K562 (cell line): ENCODE results near the gene NFIC. TPM values are rescaled to one million over a fixed set of nuclear protein-coding genes. Genes with fewer than 3 reads are reported as not detected.
A peak's percentile ranks its signal among the peaks of the same experiment; 100 is the strongest.

ENCODE experiments used
- BRD4 ChIP-seq: fragments of 200-600 bp; sonication (generic); IDR thresholded peaks from 2 replicates; pipeline ENCODE4 v1.6.1; 2017; ENCODE audit warnings: inconsistent platforms
- BRD9 ChIP-seq: fragments of 450-650 bp; IDR thresholded peaks from 2 replicates; pipeline ENCODE4 v1.6.1; 2018; ENCODE audit warnings: low read depth; ENCODE audit not compliant: partially characterized antibody
- CHD2 ChIP-seq: IDR thresholded peaks from 2 replicates; pipeline ENCODE4 v1.6.1; 2011; ENCODE audit warnings: low read depth, low read length
- LEF1 ChIP-seq: fragments of 450-650 bp; IDR thresholded peaks from 2 replicates; pipeline ENCODE4 v1.6.1; 2016; ENCODE audit warnings: mild to moderate bottlenecking
- MTA1 ChIP-seq: fragments of 450-650 bp; IDR thresholded peaks from 2 replicates; pipeline ENCODE4 v1.6.1; 2017; ENCODE audit warnings: borderline replicate concordance
- NFXL1 ChIP-seq: fragments of 450-650 bp; formaldehyde crosslinking; IDR thresholded peaks from 2 replicates; pipeline ENCODE4 v1.4.0; 2021; ENCODE audit warnings: mild to moderate bottlenecking
- NR3C1 ChIP-seq: sonication (generic); formaldehyde crosslinking; IDR thresholded peaks from 2 replicates; pipeline ENCODE4 v1.8.1; 2022; ENCODE audit warnings: missing genetic modification reagents
- PRPF4 ChIP-seq: fragments of 200-400 bp; formaldehyde crosslinking; IDR thresholded peaks from one replicate; pipeline ENCODE4 v1.6.1; 2017; ENCODE audit warnings: low read length, low read depth, mild to moderate bottlenecking; ENCODE audit not compliant: insufficient read depth, poor library complexity, severe bottlenecking
- RBM22 ChIP-seq: fragments of 200-400 bp; formaldehyde crosslinking; IDR thresholded peaks from 2 replicates; pipeline ENCODE4 v1.6.1; 2018; ENCODE audit warnings: low read length, low read depth; ENCODE audit not compliant: poor library complexity, severe bottlenecking
- SRSF1 ChIP-seq: fragments of 200-400 bp; formaldehyde crosslinking; IDR thresholded peaks from 2 replicates; pipeline ENCODE4 v1.6.1; 2017; ENCODE audit warnings: mild to moderate bottlenecking, low read depth, low read length, moderate library complexity
- TCF7 ChIP-seq: sonication (generic); IDR thresholded peaks from 2 replicates; pipeline ENCODE4 v1.6.1; 2016; ENCODE audit warnings: antibody characterized with exemption, borderline replicate concordance
- WHSC1 ChIP-seq: IDR thresholded peaks from one replicate; pipeline ENCODE4 v1.6.1; 2012; ENCODE audit warnings: low read length, control low read depth, inconsistent platforms
- XRCC5 ChIP-seq: fragments of 200-400 bp; formaldehyde crosslinking; IDR thresholded peaks from 2 replicates; pipeline ENCODE4 v1.6.1; 2017; ENCODE audit warnings: low read depth, mild to moderate bottlenecking, low read length
- ZNF354B ChIP-seq: fragments of 250-450 bp; sonication (Bioruptor Pico); IDR thresholded peaks from 2 replicates; pipeline ENCODE4 v1.4.0; 2020
- ZNF764 ChIP-seq: fragments of 250-450 bp; sonication (Bioruptor Pico); IDR thresholded peaks from 2 replicates; pipeline ENCODE4 v1.4.0; 2020; ENCODE audit warnings: low read depth, mild to moderate bottlenecking, moderate library complexity
- ZNF77 ChIP-seq: fragments of 250-450 bp; sonication (Bioruptor Pico); IDR thresholded peaks from 2 replicates; pipeline ENCODE4 v1.5.0; 2020
- ZSCAN29 ChIP-seq: fragments of 450-650 bp; IDR thresholded peaks from 2 replicates; pipeline ENCODE4 v1.6.1; 2017
- polyA plus RNA-seq, 8 experiments: library from polyadenylated mRNA; depleted of rRNA in 4 of 8; stranded (reverse) in 5 of 8; unstranded in 3 of 8; fragments of >200 nt; fragmentation: Nextera tagmentation in 2 of 8; fragmentation: Illumina TruSeq in 1 of 8; extraction: Ambion mirVana in 2 of 8; extraction: Trizol in 1 of 8; gene quantifications; 2 replicates each; pipeline versions ENCODE4 v1.2.1 to v1.2.3, GENCODE V29; 2011 to 2014; ENCODE audit warnings: inconsistent platforms in 1 of 8, missing spikeins in 1 of 8
- total RNA-seq, 7 experiments: library from RNA; depleted of rRNA in 6 of 7; stranded (reverse); fragments of >200 nt in 6 of 7; fragmentation: Illumina TruSeq in 2 of 7; extraction: Trizol in 2 of 7; gene quantifications; 2 replicates each; pipeline versions ENCODE4 v1.2.1 to v1.2.3, GENCODE V29; 2011 to 2021; ENCODE audit warnings: low replicate concordance in 1 of 7
- TF ChIP-seq, protein P1 (sequence below), 2 experiments: fragments of 450-650 bp in 1 of 2; sonication (generic) in 1 of 2; formaldehyde crosslinking; conservative IDR thresholded peaks; 2 replicates each; pipeline versions ENCODE4 v1.4.0 to v1.8.1; 2020 to 2022; ENCODE audit warnings: mild to moderate bottlenecking in 1 of 2, missing genetic modification reagents in 1 of 2
- TF ChIP-seq, protein P2 (sequence below): fragments of 150-350 bp; conservative IDR thresholded peaks from 2 replicates; pipeline ENCODE4 v1.6.1; 2014; ENCODE audit warnings: low read length
- TF ChIP-seq, protein P3 (sequence below): fragments of 250-450 bp; sonication (Bioruptor Pico); IDR thresholded peaks from 2 replicates; pipeline ENCODE4 v1.5.1; 2021; ENCODE audit warnings: mild to moderate bottlenecking
- TF ChIP-seq, protein P4 (sequence below): fragments of 250-450 bp; sonication (Bioruptor Pico); IDR thresholded peaks from 2 replicates; pipeline ENCODE4 v1.5.0; 2021
- TF ChIP-seq, protein P5 (sequence below): fragments of 250-450 bp; sonication (Bioruptor Pico); IDR thresholded peaks from 2 replicates; pipeline ENCODE4 v1.8.0; 2022; ENCODE audit warnings: inconsistent platforms, mild to moderate bottlenecking, moderate library complexity, borderline replicate concordance
- TF ChIP-seq, protein P6 (sequence below): fragments of 450-650 bp; formaldehyde crosslinking; IDR thresholded peaks from 2 replicates; pipeline ENCODE4 v1.4.0; 2020; ENCODE audit warnings: mild to moderate bottlenecking, moderate library complexity

The NFIC gene
- total and polyA plus RNA-seq, 9 of the 15 experiments (the other 6 are each of a cell fraction or from before 2014, with no cell fraction given): 0.71 to 62.1 (median 6.9) TPM

DNA sequence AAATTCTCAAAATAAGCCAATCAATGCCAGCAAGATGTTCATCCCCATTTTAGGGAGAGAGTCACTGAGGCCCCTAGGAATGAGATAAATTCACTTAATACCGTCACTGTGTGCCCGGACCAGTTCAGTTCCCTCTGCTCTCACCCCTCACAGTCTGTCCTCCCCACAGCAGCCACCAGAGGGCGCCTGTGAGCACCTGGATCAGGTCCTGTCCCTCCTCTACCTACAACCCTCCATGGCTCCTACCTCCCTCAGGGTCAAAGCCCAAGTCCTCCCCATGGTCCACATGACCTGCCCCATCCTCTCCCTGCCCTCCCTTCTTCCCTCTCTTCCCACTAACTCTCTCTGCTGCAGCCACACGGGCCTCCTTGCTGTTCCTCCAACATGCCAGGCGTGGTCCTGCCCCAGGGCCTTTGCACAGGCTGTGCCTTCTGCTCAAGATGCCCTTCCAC lies 42.0 kb upstream of the NFIC start (continued):
- TF ChIP-seq NR3C1 (CRISPR knock-in tag) (no peak), PRPF4 (no peak), CHD2 (no peak), BRD9 (no peak), ZNF354B (CRISPR knock-in tag) (no peak), ZNF77 (CRISPR knock-in tag) (no peak), WHSC1 (no peak), SRSF1 (no peak), LEF1 (no peak), RBM22 (no peak), NFXL1 (CRISPR knock-in tag) (no peak), BRD4 (no peak), ZNF764 (CRISPR knock-in tag) (no peak), ZSCAN29 (no peak), MTA1 (no peak), XRCC5 (peak; percentile 19; the same call in 1 of the 2 replicates), TCF7 (no peak)
- TF ChIP-seq, protein P1, sequence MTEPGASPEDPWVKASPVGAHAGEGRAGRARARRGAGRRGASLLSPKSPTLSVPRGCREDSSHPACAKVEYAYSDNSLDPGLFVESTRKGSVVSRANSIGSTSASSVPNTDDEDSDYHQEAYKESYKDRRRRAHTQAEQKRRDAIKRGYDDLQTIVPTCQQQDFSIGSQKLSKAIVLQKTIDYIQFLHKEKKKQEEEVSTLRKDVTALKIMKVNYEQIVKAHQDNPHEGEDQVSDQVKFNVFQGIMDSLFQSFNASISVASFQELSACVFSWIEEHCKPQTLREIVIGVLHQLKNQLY (CRISPR knock-in tag; conservative IDR thresholded peaks at IDR 0.05): no peak
- TF ChIP-seq, protein P2, sequence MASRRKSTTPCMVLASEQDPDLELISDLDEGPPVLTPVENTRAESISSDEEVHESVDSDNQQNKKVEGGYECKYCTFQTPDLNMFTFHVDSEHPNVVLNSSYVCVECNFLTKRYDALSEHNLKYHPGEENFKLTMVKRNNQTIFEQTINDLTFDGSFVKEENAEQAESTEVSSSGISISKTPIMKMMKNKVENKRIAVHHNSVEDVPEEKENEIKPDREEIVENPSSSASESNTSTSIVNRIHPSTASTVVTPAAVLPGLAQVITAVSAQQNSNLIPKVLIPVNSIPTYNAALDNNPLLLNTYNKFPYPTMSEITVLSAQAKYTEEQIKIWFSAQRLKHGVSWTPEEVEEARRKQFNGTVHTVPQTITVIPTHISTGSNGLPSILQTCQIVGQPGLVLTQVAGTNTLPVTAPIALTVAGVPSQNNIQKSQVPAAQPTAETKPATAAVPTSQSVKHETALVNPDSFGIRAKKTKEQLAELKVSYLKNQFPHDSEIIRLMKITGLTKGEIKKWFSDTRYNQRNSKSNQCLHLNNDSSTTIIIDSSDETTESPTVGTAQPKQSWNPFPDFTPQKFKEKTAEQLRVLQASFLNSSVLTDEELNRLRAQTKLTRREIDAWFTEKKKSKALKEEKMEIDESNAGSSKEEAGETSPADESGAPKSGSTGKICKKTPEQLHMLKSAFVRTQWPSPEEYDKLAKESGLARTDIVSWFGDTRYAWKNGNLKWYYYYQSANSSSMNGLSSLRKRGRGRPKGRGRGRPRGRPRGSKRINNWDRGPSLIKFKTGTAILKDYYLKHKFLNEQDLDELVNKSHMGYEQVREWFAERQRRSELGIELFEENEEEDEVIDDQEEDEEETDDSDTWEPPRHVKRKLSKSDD: no peak
- TF ChIP-seq, protein P3, sequence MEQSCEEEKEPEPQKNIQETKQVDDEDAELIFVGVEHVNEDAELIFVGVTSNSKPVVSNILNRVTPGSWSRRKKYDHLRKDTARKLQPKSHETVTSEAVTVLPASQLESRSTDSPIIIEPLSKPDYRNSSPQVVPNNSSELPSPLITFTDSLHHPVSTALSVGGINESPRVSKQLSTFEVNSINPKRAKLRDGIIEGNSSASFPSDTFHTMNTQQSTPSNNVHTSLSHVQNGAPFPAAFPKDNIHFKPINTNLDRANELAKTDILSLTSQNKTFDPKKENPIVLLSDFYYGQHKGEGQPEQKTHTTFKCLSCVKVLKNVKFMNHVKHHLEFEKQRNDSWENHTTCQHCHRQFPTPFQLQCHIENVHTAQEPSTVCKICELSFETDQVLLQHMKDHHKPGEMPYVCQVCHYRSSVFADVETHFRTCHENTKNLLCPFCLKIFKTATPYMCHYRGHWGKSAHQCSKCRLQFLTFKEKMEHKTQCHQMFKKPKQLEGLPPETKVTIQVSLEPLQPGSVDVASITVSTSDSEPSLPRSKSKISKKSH (CRISPR knock-in tag): no peak
- TF ChIP-seq, protein P4, sequence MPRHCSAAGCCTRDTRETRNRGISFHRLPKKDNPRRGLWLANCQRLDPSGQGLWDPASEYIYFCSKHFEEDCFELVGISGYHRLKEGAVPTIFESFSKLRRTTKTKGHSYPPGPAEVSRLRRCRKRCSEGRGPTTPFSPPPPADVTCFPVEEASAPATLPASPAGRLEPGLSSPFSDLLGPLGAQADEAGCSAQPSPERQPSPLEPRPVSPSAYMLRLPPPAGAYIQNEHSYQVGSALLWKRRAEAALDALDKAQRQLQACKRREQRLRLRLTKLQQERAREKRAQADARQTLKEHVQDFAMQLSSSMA (CRISPR knock-in tag): no peak
- TF ChIP-seq, protein P5, sequence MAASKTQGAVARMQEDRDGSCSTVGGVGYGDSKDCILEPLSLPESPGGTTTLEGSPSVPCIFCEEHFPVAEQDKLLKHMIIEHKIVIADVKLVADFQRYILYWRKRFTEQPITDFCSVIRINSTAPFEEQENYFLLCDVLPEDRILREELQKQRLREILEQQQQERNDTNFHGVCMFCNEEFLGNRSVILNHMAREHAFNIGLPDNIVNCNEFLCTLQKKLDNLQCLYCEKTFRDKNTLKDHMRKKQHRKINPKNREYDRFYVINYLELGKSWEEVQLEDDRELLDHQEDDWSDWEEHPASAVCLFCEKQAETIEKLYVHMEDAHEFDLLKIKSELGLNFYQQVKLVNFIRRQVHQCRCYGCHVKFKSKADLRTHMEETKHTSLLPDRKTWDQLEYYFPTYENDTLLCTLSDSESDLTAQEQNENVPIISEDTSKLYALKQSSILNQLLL (CRISPR knock-in tag): no peak
- TF ChIP-seq, protein P6, sequence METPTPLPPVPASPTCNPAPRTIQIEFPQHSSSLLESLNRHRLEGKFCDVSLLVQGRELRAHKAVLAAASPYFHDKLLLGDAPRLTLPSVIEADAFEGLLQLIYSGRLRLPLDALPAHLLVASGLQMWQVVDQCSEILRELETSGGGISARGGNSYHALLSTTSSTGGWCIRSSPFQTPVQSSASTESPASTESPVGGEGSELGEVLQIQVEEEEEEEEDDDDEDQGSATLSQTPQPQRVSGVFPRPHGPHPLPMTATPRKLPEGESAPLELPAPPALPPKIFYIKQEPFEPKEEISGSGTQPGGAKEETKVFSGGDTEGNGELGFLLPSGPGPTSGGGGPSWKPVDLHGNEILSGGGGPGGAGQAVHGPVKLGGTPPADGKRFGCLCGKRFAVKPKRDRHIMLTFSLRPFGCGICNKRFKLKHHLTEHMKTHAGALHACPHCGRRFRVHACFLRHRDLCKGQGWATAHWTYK (CRISPR knock-in tag): no peak
